OCI-LY7 (cell line): ENCODE results near the gene GPS1.

Experiments
- CTCF ChIP-seq: fragments of 200-600 bp; sonication (generic); conservative IDR thresholded peaks from 2 replicates; pipeline ENCODE4 v1.5.1; 2014; ENCODE audit warnings: mild to moderate bottlenecking, antibody characterized with exemption, low read length, moderate library complexity, mixed read lengths
- EZH2phosphoT487 ChIP-seq: fragments of 200-600 bp; sonication (generic); IDR thresholded peaks from 2 replicates; pipeline ENCODE4 v1.6.1; 2018; ENCODE audit warnings: low read depth, borderline replicate concordance, mild to moderate bottlenecking, mixed run types, antibody characterized with exemption, low read length, moderate library complexity, mixed read lengths

GRCh38 chr17:82024859-82025258, 26.8 kb upstream of the GPS1 start:
- TF ChIP-seq CTCF (no peak), EZH2phosphoT487 (no peak)
